OCI-LY1 (cell line): Measurements from ENCODE around the gene POLR1F.
"Not testable (repeated sequence)": the region's sequence is repeated elsewhere in the genome, so short reads cannot be mapped to it uniquely, and the experiment has no call there.

Source experiments
- H2AFZ ChIP-seq: fragments of 200-600 bp; sonication (generic), shearing (Covaris generic); 2 replicates; pipeline ENCODE4 v1.6.0; 2014; ENCODE audit warnings: antibody characterized with exemption, mild to moderate bottlenecking, low read length
- H3F3A ChIP-seq: fragments of 200-600 bp; sonication (generic), shearing (Covaris generic); 2 replicates; pipeline ENCODE4 v1.6.0; 2014; ENCODE audit warnings: mild to moderate bottlenecking, antibody characterized with exemption, low read length, moderate library complexity; ENCODE audit not compliant: insufficient read depth
- H3K27ac ChIP-seq: fragments of 200-600 bp; sonication (generic); 2 replicates; pipeline ENCODE4 v1.5.1; 2014; ENCODE audit warnings: low read length, mixed run types, mild to moderate bottlenecking, low read depth; ENCODE audit not compliant: poor library complexity, severe bottlenecking
- H3K27me3 ChIP-seq: fragments of 200-600 bp; sonication (generic); 2 replicates; pipeline ENCODE4 v1.6.0; 2014; ENCODE audit warnings: antibody characterized with exemption, mild to moderate bottlenecking, low read length, moderate library complexity; ENCODE audit not compliant: insufficient read depth
- H3K36me3 ChIP-seq: fragments of 200-600 bp; sonication (generic); 2 replicates; pipeline ENCODE4 v1.6.1; 2014; ENCODE audit warnings: mild to moderate bottlenecking, antibody characterized with exemption, low read length, moderate library complexity, mixed read lengths; ENCODE audit not compliant: insufficient read depth
- H3K4me1 ChIP-seq: fragments of 200-600 bp; sonication (generic); 2 replicates; pipeline ENCODE4 v1.5.1; 2014; ENCODE audit warnings: mild to moderate bottlenecking, low read length, moderate library complexity; ENCODE audit not compliant: insufficient read depth, severe bottlenecking
- H3K4me2 ChIP-seq: fragments of 200-600 bp; sonication (generic), shearing (Covaris generic); 2 replicates; pipeline ENCODE4 v1.6.1; 2014; ENCODE audit warnings: low read length
- H3K4me3 ChIP-seq: fragments of 200-600 bp; sonication (generic); 2 replicates; pipeline ENCODE4 v1.5.1; 2014; ENCODE audit warnings: low read length, low read depth, mild to moderate bottlenecking, mixed read lengths; ENCODE audit not compliant: poor library complexity, severe bottlenecking
- H3K79me2 ChIP-seq: fragments of 200-600 bp; shearing (Covaris generic); 2 replicates; pipeline ENCODE4 v1.6.1; 2016; ENCODE audit warnings: mixed run types, low read length, mixed read lengths; ENCODE audit not compliant: insufficient read depth
- H3K9ac ChIP-seq: fragments of 200-600 bp; sonication (generic), shearing (Covaris generic); 2 replicates; pipeline ENCODE4 v1.6.1; 2014; ENCODE audit warnings: mild to moderate bottlenecking, low read length, mixed read lengths
- H3K9me2 ChIP-seq: fragments of 200-600 bp; sonication (generic), shearing (Covaris generic); 2 replicates; pipeline ENCODE4 v1.6.1; 2014; ENCODE audit warnings: low read depth, mild to moderate bottlenecking, low read length, mixed read lengths
- H3K9me3 ChIP-seq: fragments of 200-600 bp; shearing (Covaris generic); 2 replicates; pipeline ENCODE4 v1.6.1; 2014; ENCODE audit warnings: low read length, mixed read lengths
- H4K20me1 ChIP-seq: fragments of 200-600 bp; sonication (generic), shearing (Covaris generic); 2 replicates; pipeline ENCODE4 v1.6.0; 2016; ENCODE audit warnings: mild to moderate bottlenecking, low read length; ENCODE audit not compliant: insufficient read depth
- EZH2 ChIP-seq: fragments of 200-600 bp; sonication (generic), shearing (Covaris generic); IDR thresholded peaks from 2 replicates; pipeline ENCODE4 v1.8.0; 2017; ENCODE audit warnings: borderline replicate concordance, mixed run types, mild to moderate bottlenecking, antibody characterized with exemption, low read length, moderate library complexity, mixed read lengths
- TF ChIP-seq, protein P1 (sequence below): fragments of 200-600 bp; sonication (generic), shearing (Covaris generic); IDR thresholded peaks from 2 replicates; pipeline ENCODE4 v1.5.1; 2017; ENCODE audit warnings: mild to moderate bottlenecking, antibody characterized with exemption, low read length, moderate library complexity, mixed read lengths

POLR1F gene

DNA sequence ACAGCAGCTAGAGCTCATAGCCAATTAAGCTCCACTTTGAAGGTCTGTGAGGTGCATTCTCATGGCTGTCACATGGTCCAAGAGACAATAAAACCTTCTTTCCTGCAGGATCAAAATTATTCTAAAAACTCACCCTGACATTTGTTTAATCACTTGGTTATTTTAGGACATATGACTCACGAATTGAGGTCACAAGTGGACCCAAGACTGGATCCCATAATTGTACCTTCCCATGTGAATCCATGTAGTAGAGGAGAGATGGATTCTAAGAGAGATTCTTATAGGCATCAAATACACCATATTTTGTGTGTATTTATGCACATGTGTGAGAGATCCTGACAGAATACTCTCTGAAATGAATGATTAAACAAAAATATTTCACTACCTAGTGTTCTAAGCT lies 18.1 kb downstream of the POLR1F start:
- H4K20me1 ChIP-seq, result no peaks in the 10 kb centered on the region
- H3K4me2 ChIP-seq, result no peak overlapping the region

DNA sequence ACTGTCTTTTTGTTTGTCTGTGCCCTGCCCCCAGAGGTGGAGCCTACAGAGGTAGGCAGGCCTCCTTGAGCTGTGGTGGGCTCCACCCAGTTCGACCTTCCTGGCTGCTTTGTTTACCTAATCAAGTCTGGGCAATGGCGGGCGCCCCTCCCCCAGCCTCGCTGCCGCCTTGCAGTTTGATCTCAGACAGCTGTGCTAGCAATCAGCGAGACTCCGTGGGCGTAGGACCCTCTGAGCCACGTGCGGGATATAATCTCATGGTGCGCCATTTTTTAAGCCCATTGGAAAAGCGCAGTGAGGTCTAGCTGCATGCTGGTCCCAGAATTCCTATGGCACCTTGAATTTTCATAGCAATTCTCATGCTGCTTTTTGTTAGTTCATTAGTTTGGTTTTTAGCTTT lies 19.7 kb downstream of the POLR1F start:
- H3K9ac ChIP-seq, H3K4me3 ChIP-seq, H3K9me2 ChIP-seq: not testable (repeated sequence)

More for the DNA sequence above, 18.1 kb downstream of the POLR1F start:
- H2AFZ ChIP-seq, result no peak overlapping the region
- no peak overlapping the region for H3K9ac ChIP-seq
- H3K27me3 ChIP-seq, result no peaks in the 10 kb centered on the region
- no peak for TF ChIP-seq EZH2
- TF ChIP-seq, protein P1, sequence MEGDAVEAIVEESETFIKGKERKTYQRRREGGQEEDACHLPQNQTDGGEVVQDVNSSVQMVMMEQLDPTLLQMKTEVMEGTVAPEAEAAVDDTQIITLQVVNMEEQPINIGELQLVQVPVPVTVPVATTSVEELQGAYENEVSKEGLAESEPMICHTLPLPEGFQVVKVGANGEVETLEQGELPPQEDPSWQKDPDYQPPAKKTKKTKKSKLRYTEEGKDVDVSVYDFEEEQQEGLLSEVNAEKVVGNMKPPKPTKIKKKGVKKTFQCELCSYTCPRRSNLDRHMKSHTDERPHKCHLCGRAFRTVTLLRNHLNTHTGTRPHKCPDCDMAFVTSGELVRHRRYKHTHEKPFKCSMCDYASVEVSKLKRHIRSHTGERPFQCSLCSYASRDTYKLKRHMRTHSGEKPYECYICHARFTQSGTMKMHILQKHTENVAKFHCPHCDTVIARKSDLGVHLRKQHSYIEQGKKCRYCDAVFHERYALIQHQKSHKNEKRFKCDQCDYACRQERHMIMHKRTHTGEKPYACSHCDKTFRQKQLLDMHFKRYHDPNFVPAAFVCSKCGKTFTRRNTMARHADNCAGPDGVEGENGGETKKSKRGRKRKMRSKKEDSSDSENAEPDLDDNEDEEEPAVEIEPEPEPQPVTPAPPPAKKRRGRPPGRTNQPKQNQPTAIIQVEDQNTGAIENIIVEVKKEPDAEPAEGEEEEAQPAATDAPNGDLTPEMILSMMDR, result no peak
- H3K9me3 ChIP-seq, result no peaks in the 10 kb centered on the region
- H3K79me2 ChIP-seq, result no peaks in the 10 kb centered on the region
- H3K9me2 ChIP-seq, result no peaks in the 10 kb centered on the region
- H3F3A ChIP-seq, result no peaks in the 10 kb centered on the region
- no peaks in the 10 kb centered on the region for H3K4me1 ChIP-seq
- H3K27ac ChIP-seq, result no peak overlapping the region
- no peaks in the 10 kb centered on the region for H3K36me3 ChIP-seq
- no peak overlapping the region for H3K4me3 ChIP-seq

DNA sequence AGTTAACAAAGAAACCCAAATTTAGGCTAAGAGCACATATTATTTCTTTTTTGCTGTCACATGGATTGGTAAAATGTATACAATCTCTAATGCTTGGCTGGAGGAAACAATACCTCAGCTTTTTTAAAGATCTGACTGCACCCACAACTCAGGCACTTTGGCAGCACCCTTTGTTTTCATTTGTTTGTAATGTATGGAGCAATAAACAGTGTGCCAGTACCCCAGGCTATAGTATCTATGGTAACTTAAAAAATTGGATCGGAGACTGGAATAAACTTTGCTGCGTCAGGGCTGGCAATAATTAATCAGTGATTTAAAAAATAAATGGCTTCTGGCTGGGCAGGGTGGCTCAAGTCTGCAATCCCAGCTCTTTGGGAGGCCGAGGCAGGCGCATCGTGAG lies 27.2 kb downstream of the POLR1F start:
- Histone ChIP-seq H3K4me2 (no peak overlapping the region), H3K9me2 (no peaks in the 10 kb centered on the region), H4K20me1 (no peaks in the 10 kb centered on the region), H3K27ac (no peak overlapping the region), H2AFZ (no peak overlapping the region), H3K4me3 (no peak overlapping the region), H3K36me3 (no peaks in the 10 kb centered on the region), H3K4me1 (no peaks in the 10 kb centered on the region), H3F3A (no peaks in the 10 kb centered on the region), H3K9me3 (no peaks in the 10 kb centered on the region), H3K79me2 (no peaks in the 10 kb centered on the region), H3K9ac (no peak overlapping the region), H3K27me3 (no peaks in the 10 kb centered on the region)
- TF ChIP-seq, protein P1, result no peak
- TF ChIP-seq EZH2, result no peak

More for the DNA sequence above, 19.7 kb downstream of the POLR1F start:
- H3K27me3 ChIP-seq, H3K9me3 ChIP-seq, H3K79me2 ChIP-seq, H3K36me3 ChIP-seq, H4K20me1 ChIP-seq, H3K27ac ChIP-seq, H3K4me2 ChIP-seq, H2AFZ ChIP-seq, H3K4me1 ChIP-seq, H3F3A ChIP-seq: not testable (repeated sequence)

DNA sequence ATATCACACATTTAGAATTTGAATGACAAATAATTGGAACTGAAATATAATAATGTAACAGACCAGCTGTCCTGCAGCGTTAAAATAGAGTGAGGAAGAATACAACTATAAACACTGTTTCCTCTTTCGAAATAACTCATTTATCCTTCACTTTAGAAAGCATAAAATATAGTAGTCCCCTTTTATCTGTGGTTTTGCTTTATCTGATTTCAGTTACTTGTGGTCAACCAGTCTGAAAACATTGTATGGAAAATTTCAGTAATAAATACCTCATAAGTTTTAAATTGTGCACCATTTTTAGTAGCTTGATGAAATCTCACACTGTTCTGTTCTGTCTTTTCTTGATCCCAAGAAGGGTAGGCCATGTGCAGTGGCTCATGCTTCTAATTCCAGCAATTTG lies 31.7 kb downstream of the POLR1F start:
- Histone ChIP-seq H3K79me2 (no peaks in the 10 kb centered on the region), H3K36me3 (no peaks in the 10 kb centered on the region), H3K4me3 (no peak overlapping the region), H3K4me1 (no peaks in the 10 kb centered on the region), H4K20me1 (no peaks in the 10 kb centered on the region), H3F3A (no peaks in the 10 kb centered on the region), H3K4me2 (no peak overlapping the region), H3K9ac (no peak overlapping the region), H3K9me2 (no peaks in the 10 kb centered on the region), H3K27ac (no peak overlapping the region), H3K9me3 (no peaks in the 10 kb centered on the region), H2AFZ (no peak overlapping the region), H3K27me3 (no peaks in the 10 kb centered on the region)
- TF ChIP-seq EZH2, result no peak
- TF ChIP-seq, protein P1, result no peak
